ENCODE results near the gene MAP3K10. TPM values are rescaled to one million over a fixed set of nuclear protein-coding genes. Genes with fewer than 3 reads are reported as not detected.
"Not testable (repeated sequence)": the region's sequence is repeated elsewhere in the genome, so short reads cannot be mapped to it uniquely, and the experiment has no call there.

The MAP3K10 gene
- total RNA-seq, 1 donor from 2014 or later: 21.9 TPM

GRCh38 chr19:40170303-40170989 is 20.8 kb upstream of the MAP3K10 start:
- intact Hi-C loops (cut with micrococcal nuclease): not testable (repeated sequence)

- intact Hi-C loops (cut with micrococcal nuclease): not testable (repeated sequence)
These were observed 19.9 kb upstream of the MAP3K10 start for GRCh38 chr19:40171293-40171692.

DNA sequence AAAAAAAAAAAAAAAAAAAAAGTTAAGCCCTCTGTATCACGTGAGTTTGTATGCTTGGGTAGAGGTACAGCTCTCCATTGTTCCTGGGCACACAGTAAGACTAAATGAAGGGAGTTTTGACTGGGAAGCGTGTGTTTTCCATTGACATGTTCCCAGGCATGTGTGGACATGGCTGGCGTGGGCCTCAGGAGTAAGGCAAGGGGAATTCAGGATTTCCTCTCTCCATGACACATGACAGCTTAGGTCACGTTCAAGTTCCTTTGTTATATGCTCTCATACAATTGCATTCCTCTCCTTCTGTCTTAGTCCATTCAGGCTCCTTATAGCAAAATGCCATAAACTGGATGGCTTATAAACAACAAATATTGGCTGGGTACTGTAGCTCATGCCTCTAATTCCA is 17.1 kb upstream of the MAP3K10 start:
- intact Hi-C loops (cut with micrococcal nuclease): no loop called here

DNA sequence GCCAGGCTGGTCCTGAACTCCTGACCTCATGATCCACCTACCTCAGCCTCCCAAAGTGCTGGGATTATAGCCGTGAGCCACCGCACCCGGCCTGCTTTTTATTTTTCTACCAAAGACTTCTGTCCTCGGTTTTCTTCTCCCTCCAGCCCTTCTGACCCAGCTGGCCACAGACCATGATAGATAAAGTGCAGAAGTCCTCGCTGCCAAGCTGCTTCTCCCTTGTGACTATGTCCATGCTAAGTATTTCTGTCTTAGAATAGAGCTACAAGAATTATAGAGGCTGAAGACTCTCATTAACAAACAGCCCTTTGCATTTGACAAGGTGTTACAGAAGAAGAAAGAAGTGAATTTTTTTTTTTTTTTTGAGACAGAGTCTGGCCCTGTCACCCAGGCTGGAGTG is 15.4 kb upstream of the MAP3K10 start:
- intact Hi-C loops (cut with micrococcal nuclease): no loop called here

- intact Hi-C loops (cut with micrococcal nuclease): no loop called here
These were observed 13.7 kb upstream of the MAP3K10 start for GRCh38 chr19:40177286-40178070.

DNA sequence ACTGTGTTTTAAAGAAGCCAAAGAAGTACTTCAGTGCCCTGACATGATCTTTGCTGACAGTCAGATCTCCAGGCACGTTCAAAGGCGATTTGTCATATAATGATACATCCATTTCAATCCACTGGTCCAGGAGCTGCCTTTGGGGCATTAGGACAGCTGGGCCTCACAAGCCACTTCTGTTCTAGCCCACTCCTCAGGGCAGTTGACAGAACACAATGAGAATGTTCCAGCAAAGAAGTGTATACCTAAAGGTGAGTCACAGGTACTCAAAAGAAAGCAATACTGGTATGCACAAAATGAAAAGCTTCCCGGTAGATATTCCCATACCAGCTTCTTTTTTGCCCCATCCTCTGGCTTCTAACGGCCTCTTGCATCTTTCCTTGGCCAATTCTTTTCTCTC is 12.5 kb upstream of the MAP3K10 start:
- intact Hi-C loops (cut with micrococcal nuclease): no loop called here

DNA sequence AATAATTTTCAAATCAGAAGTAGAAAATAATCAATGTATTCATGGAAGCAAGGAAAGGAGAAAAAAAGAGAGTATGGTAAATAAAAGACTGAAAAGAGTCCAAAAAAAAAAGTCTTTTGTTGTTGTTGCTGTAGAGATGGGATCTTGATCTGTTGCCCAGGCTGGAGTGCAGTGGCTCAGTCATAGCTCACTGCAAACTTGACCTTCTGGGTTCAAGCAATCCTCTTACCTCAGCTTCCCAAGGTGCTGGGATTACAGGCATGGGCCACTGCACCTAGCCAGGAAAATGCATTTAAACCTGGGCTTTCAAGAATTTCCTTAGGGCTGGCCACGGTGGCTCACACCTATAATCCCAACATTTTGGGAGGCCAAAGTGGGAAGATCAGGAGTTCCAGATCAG is 7.0 kb upstream of the MAP3K10 start:
- intact Hi-C loops (cut with micrococcal nuclease): no loop called here

DNA sequence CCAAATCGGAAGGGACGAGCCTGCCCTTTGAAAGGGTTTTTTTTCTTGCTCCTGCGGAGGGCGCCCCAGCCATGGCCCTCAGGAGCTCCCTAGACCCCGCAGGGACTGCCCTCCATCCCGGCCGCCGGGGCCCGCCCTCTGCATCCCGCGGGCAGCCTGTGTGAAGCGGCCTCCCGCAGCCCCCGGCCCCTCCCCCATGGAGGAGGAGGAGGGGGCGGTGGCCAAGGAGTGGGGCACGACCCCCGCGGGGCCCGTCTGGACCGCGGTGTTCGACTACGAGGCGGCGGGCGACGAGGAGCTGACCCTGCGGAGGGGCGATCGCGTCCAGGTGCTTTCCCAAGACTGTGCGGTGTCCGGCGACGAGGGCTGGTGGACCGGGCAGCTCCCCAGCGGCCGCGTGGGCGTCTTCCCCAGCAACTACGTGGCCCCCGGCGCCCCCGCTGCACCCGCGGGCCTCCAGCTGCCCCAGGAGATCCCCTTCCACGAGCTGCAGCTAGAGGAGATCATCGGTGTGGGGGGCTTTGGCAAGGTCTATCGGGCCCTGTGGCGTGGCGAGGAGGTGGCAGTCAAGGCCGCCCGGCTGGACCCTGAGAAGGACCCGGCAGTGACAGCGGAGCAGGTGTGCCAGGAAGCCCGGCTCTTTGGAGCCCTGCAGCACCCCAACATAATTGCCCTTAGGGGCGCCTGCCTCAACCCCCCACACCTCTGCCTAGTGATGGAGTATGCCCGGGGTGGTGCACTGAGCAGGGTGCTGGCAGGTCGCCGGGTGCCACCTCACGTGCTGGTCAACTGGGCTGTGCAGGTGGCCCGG is 815 bp downstream of the MAP3K10 start:
- intact Hi-C loops (cut with micrococcal nuclease): loop anchor here (1.0 to 5.0 kb wide), 9 partner anchors 30 to 358 kb away; partner anchors contain the start of genes AKT2, DYRK1B, PSMC4 and SERTAD3

- intact Hi-C loops (cut with micrococcal nuclease): loop anchor here (5.0 kb wide), 1 partner anchor 249 kb away; the partner anchor contains the start of gene SERTAD3
These were observed 1.7 kb downstream of the MAP3K10 start for GRCh38 chr19:40192758-40193586.

GRCh38 chr19:40193587-40193849 is 2.3 kb downstream of the MAP3K10 start:
- intact Hi-C loops (cut with micrococcal nuclease): loop anchor here (5.0 kb wide), 1 partner anchor 249 kb away; the partner anchor contains the start of gene SERTAD3

DNA sequence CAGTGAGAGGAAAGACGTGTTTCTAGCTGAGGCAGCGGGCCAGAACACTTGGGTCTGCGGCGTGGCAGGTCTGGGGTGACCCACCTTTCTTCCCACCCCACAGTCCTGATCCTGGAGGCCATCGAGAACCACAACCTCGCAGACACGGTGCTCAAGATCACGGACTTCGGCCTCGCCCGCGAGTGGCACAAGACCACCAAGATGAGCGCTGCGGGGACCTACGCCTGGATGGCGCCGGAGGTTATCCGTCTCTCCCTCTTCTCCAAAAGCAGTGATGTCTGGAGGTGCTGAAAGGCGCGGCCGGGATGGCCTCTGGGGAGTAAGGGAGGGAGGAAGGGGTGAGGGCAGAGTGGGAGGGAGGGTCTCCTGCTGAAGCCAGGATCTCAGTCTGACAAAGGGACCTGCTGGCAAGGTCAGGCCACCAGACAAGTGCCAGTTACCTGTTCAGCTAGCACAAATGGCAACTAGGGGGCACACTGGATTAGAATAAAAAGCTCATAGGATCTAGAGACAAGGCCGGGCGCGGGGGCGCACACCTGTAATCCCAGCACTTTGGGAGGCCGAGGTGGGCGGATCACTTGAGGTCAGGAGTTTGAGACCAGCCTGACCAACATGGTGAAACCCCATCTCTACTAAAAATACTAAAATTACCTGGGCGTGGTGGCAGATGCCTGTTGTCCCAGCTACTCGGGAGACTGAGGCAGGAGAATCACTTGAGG is 7.2 kb downstream of the MAP3K10 start:
- intact Hi-C loops (cut with micrococcal nuclease): no loop called here

DNA sequence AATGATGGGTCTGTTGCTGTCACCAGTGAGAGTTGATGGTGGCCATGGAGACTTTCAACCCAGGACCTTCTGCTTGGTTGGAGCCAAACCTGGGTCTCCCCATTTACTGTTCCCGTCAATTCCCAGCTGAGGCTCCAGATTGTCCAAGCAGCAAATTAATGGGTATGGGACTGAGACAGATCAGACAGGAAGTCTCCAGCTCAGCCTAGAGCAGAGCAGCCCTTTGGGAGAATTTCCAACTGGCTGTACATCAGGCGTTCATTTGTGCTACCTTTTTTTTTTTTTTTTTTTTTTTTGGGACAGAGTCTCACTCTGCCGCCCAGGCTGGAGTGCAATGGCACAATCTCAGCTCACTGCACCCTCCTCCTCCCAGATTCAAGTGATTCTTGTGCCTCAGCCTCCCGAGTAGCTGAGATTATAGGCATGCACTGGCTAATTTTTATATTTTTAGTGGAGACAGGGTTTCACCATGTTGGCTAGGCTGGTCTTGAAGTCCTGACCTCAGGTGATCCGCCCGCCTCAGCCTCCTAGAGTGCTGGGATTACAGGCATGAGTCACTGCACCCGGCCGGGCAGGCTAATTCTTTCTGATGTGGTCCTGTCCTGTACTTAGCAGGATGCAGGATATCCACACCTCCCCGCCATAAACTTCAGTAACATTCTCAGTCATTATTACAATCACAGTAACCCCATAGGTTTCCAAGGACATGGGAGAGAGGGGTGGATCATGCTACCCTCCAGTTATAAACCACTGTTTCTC is 9.3 kb downstream of the MAP3K10 start:
- intact Hi-C loops (cut with micrococcal nuclease): no loop called here

- intact Hi-C loops (cut with micrococcal nuclease): no loop called here
These were observed 13.2 kb downstream of the MAP3K10 start for GRCh38 chr19:40204381-40204780.

DNA sequence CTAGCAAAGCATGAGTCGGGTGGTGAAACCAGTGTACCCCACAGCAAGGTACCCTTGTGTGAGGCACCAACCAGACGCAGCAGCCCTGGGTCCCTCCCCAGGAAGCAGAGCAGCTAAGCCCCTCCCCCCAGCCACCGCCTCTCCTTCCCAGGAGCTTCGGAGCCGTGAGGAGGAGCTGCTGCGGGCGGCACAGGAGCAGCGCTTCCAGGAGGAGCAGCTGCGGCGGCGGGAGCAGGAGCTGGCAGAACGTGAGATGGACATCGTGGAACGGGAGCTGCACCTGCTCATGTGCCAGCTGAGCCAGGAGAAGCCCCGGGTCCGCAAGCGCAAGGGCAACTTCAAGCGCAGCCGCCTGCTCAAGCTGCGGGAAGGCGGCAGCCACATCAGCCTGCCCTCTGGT is 14.5 kb downstream of the MAP3K10 start:
- intact Hi-C loops (cut with micrococcal nuclease): no loop called here

DNA sequence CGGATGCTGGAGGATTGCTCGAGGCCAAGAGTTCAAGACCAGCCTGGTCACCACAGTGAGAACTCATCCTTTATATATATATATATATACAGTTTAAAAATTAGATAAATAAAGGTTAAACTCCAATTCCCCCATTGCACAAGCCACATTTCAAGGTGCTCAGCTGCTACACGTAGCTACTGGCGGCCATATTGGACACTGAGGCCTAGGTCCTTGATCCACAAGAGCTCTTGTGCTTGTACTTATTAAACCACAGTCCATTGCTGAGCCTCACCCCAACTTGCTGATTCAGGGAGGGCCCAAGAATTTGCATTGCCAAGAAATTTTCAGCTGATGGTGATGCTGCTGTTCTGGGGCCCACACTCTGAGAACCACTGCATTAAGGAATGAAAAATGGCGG is 17.4 kb downstream of the MAP3K10 start:
- intact Hi-C loops (cut with micrococcal nuclease): no loop called here

DNA sequence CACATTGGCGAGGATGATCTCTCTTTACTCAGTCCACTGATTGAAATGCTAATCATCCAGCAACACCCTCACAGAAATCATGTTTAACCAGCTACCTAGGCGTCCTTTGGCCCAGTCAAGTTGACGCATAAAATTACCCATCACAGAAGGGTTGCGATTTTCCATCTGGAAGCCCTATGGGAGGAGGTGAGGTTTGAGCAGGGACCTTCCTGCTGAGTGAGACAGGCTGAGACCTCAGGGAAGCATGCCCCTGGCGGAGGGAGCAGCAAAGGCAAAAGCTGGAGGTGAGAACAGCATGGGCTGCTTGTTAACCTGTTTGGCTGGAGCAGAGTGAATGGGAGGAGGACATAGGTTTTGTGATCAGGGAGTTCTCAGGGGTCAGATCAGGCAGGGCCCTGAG is 19.7 kb downstream of the MAP3K10 start:
- intact Hi-C loops (cut with micrococcal nuclease): no loop called here

DNA sequence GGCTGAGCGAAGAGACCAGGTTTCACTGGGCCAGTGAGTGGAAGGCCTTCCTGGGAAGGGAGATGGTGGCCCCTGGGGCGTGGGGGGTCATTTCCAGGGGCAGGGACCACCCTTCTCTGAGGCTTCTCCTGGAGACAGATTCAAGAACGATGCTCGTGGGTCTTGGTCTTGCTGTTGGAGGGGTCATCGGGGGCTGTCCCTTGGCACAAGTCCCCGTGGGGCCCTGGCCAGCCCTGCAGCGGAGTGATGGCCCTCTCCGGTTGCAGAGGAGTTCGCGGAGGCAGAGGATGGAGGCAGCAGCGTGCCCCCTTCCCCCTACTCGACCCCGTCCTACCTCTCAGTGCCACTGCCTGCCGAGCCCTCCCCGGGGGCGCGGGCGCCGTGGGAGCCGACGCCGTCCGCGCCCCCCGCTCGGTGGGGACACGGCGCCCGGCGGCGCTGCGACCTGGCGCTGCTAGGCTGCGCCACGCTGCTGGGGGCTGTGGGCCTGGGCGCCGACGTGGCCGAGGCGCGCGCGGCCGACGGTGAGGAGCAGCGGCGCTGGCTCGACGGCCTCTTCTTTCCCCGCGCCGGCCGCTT is 22.1 kb downstream of the MAP3K10 start:
- intact Hi-C loops (cut with micrococcal nuclease): no loop called here

- intact Hi-C loops (cut with micrococcal nuclease): no loop called here
These were observed 22.8 kb downstream of the MAP3K10 start for GRCh38 chr19:40213882-40214570.

- intact Hi-C loops (cut with micrococcal nuclease): no loop called here
These were observed 23.7 kb downstream of the MAP3K10 start for GRCh38 chr19:40214936-40215335.
